NT2/D1 (cell line): ENCODE results near the gene PPP1R15A.

Experiments used
- SUZ12 ChIP-seq: IDR thresholded peaks from 2 replicates; pipeline ENCODE4 v1.6.1; 2011; ENCODE audit not compliant: insufficient read length, insufficient read depth; ENCODE audit errors: extremely low read depth
- YY1 ChIP-seq: IDR thresholded peaks from 2 replicates; pipeline ENCODE4 v1.6.1; 2011; ENCODE audit not compliant: insufficient read length, insufficient read depth
- ZNF274 ChIP-seq: IDR thresholded peaks from 2 replicates; pipeline ENCODE4 v1.6.1; 2011; ENCODE audit warnings: mild to moderate bottlenecking, low read depth, low read length

GRCh38 chr19:48826606-48827020, 45.6 kb upstream of the PPP1R15A start:
- TF ChIP-seq SUZ12 (no peak), ZNF274 (no peak), YY1 (no peak)
